Gastrocnemius medialis (tissue), 4 donors: Measurements from ENCODE around the gene SND1.

Experiments used
- CTCF ChIP-seq, 5 experiments: fragments of 450-650 bp in 3 of 5; fragments of 200-600 bp in 2 of 5; sonication (generic) in 2 of 5; IDR thresholded peaks in 4 of 5; conservative IDR thresholded peaks in 1 of 5; 1 replicate in 4 of 5; 2 replicates in 1 of 5; pipeline ENCODE4 v1.5.1; 2016 to 2019; ENCODE audit warnings: antibody characterized with exemption in 5 of 5, mild to moderate bottlenecking in 3 of 5, moderate library complexity in 3 of 5
- POLR2A ChIP-seq, 2 donors: fragments of 450-650 bp; IDR thresholded peaks; one replicate each; pipeline ENCODE4 v1.6.1; 2017; ENCODE audit warnings: antibody characterized with exemption in 2 of 2, mild to moderate bottlenecking in 2 of 2, moderate library complexity in 2 of 2

GRCh38 chr7:127933146-127933545 is 281.2 kb downstream of the SND1 start:
- TF ChIP-seq CTCF (IDR thresholded peaks at IDR 0.05 in 4 of 5, conservative IDR thresholded peaks at IDR 0.05 in 1 of 5) (no peak), POLR2A (IDR thresholded peaks at IDR 0.05) (no peak)
